C4-2B (cell line): ENCODE data around the gene KCNE5.

ENCODE experiments used
- ZFX ChIP-seq: fragments of 450-650 bp; IDR thresholded peaks from 2 replicates; pipeline ENCODE4 v1.6.1; 2017
- TF ChIP-seq, protein P1 (sequence below): fragments of 450-650 bp; conservative IDR thresholded peaks from 2 replicates; pipeline ENCODE4 v1.5.1; 2017; ENCODE audit warnings: mild to moderate bottlenecking

DNA sequence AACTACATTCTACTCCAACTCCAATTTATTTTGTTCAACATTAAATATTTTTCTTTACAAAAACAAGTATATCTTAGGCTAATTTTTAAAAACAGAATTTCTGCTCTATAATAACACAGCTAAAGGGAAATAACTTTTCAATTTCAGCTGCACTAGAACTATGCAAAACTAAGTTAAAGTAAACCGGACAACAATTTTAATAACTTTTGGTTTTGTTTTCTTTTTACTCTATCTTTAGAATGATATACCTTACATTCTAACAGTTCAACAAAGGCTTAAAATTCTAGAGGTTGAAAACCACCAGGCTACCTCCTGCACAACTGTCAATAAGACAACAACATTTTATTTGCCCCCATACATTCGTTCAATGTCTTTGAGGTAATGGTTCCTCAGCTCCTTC lies 18.7 kb upstream of the KCNE5 start:
- TF ChIP-seq, protein P1, sequence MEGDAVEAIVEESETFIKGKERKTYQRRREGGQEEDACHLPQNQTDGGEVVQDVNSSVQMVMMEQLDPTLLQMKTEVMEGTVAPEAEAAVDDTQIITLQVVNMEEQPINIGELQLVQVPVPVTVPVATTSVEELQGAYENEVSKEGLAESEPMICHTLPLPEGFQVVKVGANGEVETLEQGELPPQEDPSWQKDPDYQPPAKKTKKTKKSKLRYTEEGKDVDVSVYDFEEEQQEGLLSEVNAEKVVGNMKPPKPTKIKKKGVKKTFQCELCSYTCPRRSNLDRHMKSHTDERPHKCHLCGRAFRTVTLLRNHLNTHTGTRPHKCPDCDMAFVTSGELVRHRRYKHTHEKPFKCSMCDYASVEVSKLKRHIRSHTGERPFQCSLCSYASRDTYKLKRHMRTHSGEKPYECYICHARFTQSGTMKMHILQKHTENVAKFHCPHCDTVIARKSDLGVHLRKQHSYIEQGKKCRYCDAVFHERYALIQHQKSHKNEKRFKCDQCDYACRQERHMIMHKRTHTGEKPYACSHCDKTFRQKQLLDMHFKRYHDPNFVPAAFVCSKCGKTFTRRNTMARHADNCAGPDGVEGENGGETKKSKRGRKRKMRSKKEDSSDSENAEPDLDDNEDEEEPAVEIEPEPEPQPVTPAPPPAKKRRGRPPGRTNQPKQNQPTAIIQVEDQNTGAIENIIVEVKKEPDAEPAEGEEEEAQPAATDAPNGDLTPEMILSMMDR, result no peak
- no peak for TF ChIP-seq ZFX
